Kasumi-1 (cell line): Measurements from ENCODE around the gene ROS1.

ENCODE experiments used
- DNase-seq, 2 experiments: peaks; one replicate each; lab custom pipeline; 2025; lab: John Stamatoyannopoulos, UW

The ROS1 gene

DNA sequence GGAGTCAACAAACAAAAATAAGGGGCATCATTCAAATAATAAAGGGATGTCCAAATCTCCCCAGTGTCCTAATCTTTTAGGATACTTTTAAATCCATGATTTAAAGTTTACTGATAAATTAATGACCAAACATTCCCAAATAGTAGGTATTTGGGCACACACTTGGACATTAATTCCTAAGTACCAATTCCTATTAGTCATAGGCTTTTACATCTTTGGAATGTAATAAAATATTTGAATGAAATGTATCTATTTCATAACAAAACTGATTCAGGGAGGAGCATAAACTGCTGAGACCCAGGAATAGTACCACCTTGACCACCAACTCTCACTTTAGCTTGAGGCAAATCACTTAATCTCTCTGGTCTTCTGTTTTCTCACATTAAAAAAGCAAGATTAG is 116.1 kb downstream of the ROS1 start:
- DNase-seq, result no peak

DNA sequence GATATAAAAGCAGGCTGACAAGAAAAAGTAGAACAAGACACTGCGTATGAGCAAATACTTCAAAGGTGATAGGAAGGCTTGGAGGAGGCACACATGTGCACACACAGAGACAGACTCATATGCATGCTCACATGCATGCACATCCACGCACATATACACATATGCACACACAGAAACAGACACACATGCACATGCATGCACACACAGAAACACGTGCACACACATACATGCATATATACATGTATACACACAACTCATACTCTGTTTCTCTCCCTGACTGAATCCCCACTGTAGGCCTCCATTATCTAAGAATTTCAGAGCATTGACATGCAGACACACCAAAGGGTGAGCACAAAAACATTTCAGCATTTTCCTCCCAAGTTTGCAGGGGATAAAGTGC is 116.7 kb downstream of the ROS1 start:
- DNase-seq, result no peak

DNA sequence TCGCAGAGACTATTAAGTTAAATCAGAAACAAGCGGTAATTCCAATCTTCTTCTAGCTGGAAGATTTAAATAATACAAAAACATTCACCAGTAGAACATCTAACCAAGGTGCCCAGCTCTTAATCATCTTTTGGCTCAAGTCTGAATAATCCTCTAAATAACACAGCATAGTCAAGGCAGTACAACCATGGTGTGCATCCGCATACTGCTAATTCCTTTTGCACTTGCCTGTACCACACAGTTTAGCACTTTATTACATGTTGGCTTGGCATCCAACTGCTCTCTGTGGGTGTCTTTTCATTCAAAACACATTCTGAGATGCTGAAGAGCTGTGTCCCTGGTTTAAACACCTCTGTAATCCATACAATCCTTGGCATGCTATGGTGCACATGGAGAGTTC is 118.1 kb downstream of the ROS1 start:
- no peak for DNase-seq

DNA sequence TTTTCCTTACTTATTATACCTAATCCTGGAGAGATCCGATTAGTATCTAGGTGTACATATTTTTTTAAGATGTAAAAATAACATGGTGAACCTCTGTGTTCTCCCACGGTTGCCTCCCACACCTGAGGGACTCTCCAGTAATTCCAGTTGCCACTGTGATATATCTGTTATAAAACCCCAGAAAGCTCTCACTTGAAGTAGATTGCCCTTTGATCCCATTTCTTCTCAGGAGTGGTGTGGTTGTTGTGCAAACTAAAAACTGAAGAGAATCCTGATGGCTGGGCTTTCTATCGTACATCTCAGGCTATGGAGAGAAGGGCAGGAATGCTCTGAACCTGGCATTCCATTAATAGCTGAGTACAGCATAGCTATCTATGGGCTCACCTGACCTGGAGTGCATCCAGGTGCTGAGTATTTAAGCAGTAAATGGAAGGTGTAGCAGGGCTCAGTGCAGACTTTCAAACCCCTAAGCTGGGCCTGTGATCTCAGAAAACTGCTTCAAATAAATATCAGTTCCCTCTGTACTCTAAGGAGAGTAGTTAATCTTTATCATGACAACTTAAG is 119.4 kb downstream of the ROS1 start:
- DNase-seq, result no peak

DNA sequence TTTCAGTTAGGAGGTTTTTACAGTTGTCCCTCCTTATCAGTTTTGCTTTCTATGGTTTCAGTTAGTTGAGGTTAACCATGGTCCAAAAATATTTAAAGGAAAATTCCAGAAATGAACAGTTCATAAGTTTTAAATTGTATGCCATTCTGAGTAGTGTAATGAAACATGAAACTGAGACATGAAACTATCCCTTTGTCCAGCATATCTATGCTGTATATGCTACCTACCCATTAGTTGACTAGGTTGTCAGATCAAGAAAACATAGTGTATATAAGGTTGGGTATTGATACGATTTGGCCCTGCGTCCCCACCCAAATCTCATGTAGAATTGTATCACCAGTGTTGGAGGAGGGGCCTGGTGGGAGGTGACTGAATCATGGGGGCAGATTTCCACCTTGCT is 121.3 kb downstream of the ROS1 start:
- DNase-seq, result no peak

DNA sequence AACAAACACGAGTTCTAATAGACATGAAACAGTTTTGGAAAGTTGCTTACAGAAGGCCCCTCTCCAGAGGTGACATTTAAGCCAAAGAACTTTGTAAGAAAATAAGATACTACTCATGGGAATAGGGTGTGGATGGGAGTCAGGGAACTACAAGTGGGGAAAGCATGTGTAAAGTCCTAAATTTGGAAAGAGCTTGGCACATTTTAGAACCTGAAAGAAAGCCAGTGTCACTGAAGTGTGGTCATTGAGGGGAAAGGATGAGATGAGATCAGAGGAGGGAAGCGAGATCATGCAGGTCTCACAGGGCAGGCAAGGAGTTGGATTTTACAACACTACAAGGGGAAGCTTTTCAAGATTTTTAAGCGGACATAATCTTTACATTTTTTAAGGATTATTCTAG is 122.4 kb downstream of the ROS1 start:
- DNase-seq, result no peak

DNA sequence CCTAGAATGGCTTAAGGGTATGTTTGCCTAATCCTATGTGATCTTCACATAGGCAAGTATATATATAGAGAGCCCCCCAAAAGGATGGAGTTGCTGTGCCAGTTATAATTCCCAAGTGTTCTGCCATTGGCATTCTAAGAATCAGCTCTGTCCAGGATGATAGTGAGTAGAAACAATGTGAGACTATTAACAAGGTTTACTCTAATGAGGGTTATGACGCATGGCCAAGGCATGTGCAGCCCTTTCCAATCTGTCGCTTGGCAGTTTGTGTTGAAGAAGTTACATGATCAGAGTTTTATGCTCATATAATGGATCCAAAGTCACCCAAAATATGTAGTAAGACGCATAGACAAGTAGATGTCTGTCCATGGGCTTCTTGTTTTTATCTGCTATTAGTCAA is 126.8 kb downstream of the ROS1 start:
- DNase-seq, result no peak

DNA sequence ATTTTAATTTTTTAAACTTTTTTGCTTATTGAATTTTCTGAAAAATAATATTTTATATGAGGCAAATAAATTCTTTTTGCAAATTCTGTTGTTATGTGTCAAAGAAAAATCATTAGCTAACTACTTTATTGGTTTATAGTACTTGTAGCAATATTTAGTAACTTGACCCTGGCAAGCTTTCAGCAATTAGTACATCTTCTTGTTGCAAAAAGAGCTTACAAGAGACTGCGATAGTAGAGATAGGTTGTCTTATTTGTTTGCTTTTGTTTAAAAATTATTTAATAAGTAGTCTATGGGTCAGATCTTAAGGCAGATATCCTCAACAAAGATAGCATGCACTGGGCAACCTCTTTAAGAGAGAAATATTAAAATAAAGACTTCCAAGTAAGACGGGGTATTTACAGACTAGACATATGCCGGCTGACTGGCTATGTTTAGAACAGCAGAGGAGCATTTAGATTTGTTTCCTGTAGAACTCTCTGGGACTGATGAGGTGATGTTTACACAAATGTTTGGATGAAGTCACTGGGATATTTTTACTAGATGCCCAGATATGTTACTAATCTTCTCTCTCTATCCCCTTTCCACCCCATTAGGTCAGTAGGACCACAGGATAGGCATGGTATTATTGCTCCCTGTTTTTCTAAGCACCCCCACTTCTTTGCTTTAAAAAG is 135.4 kb downstream of the ROS1 start:
- no peak for DNase-seq

DNA sequence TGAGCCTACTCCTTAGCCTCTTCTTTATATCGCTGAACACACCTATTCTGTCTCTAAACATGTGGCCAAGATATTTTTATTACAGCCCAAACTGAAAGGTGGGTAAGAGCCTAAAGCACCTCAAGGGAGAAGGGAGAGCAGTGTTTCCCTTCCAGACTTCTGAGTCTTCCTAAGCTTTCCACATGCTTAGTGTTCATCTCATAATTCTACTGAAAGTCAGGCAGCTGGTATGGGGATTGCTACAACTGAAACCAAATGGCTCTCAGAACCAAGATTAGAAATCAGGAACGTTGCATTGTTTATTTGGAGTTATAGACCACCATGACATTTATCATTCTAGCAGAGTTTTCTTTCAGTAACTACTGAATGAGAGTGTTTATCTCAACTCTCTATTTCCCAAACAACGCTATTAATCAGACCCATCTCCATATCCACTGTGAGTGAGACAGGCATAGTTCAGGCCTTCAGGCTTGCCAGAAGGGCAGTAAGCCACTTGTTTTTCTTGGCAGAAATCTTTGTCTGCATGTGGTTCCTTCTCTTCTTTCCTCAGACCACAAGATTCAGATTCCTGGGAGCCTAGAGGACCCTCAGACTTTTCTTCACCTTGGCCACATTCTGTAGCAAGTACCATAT is 137.5 kb downstream of the ROS1 start:
- DNase-seq, result no peak

DNA sequence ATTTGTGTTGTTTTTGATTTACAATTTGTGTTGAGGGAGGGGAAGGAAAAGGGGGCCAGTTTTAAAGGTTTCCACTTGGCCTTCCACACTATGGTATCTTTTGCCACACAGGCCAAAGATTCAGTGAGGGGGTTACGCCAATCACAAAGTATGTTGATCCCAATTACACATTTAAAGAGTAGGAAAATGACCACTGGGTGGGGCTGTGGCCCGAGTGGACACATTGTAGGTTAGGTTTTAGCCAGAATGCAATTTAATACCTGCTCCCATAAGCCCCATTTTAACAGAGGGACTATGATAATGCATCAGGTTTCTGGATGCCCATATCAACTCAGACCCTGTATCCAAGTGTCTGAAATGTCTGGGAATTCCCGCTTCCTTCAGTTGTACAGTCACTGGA is 144.8 kb downstream of the ROS1 start:
- no peak for DNase-seq

DNA sequence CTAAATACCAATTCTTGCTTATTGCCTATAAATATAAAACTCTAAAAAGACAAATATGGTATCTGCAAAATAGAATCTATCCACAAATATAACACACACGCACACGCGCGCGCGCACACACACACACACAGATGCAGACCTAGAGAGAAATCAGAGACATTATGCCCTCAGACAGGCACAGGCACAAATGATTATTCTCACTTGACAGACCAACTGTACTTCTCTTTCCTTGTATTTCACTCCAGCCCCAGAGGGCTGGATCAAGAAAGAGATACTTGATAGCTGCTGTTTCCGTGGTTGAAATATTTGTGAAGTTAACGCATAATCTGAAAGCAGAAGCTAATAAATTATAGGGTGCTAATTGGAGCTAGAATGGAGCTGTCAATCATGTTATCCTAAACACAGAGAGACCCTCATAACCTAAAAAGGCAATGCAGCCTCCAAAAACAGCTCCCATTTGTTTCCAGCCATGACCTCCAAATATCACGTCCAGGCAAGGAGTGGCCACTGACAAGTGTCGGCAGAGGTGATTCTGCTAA is 148.9 kb downstream of the ROS1 start:
- no peak for DNase-seq

DNA sequence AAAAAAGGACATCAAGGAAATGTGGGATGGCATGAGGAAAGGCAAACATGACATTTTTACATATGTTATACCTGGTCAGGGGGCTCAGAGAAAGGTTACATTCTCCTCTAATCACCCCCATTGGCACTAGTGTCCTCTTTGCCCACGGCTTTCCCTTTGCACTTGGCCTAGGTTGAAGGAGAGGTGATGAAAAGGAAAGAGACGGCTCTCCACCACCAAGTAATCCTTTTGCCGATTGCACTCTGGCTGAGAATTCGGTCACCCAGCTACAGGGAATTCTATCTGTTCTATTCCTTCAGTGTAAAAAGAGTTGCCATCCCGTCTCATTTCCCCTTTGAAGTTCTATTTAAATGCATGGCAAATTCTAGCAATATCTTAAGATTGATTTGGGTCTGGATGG is 150.0 kb downstream of the ROS1 start:
- no peak for DNase-seq

DNA sequence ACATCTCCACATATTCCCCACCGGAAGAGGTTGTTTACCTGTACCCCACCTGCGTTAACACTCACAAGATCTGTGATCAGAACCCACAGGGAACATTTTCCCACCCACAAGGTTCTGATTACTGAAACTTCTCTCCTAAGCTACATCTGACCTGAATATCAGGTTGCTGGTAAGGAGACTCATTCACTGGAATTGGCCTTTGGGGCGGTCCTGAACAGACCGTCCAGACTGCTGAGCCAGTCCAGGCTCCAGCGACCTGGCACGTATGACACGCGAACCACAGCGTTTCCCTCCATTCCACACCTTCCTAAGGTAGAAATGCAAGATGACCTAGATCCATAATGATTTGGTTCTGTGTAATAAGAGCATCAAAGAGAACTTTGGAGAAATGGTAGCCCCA is 150.5 kb downstream of the ROS1 start:
- no peak for DNase-seq

DNA sequence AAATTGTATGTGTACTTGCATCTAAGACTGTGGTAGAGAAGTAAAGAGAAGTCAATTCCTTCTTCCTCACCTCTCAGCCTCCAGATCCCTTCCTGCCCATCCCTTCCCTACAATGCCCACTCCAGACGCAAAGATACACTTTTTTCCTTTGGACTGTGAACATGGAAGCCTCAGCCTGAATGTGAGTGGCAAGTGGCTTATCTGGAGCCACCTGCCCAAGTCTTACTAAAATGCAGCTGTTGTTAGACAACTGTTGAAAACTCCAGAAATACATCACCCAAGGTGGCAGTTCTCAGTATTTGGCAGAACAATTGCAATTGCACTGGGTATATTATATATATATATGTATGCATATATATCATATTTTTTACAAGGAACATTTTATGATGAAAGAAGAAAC is 152.9 kb downstream of the ROS1 start:
- no peak for DNase-seq

DNA sequence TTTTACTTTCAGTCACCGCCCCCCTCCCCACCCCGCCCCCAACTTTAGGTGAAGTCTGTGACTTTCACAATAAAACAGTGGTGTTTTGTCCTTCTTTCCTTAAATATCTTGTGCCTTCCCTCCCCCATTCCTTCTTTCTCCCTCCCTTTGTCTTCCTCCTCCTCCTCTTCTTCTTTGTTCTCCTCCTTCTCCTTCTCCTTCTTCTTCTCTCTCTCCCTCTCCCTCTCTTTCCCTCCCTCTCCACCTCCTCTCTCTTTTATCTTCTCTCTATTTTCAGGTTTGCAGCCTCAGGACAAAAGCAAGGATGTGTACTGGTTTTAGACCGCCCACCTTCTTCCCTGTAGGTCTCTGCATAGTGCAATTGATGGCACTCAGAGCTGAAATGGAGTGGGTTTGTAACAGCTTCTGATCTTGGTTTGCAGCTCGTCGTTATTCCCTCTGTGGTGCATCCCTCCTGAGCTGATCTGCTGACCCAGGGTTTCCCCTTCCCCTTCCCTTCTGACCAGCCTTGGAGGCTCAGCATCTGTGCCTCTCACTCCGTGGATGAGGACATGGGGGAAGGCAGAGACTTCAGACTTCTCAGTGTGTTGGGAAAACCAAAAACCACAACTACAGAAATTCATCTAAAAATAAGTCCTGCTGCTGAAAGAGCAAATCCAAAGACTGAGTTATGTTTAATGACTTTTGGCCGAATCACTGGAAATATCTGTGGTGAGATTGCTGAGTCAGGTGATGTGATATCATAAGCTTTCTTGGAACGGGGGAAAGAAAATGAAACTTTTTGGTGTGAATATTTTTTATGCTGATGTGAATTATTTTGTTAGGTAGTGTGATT is 153.5 kb downstream of the ROS1 start:
- peak; percentile 14 to 28 for DNase-seq

DNA sequence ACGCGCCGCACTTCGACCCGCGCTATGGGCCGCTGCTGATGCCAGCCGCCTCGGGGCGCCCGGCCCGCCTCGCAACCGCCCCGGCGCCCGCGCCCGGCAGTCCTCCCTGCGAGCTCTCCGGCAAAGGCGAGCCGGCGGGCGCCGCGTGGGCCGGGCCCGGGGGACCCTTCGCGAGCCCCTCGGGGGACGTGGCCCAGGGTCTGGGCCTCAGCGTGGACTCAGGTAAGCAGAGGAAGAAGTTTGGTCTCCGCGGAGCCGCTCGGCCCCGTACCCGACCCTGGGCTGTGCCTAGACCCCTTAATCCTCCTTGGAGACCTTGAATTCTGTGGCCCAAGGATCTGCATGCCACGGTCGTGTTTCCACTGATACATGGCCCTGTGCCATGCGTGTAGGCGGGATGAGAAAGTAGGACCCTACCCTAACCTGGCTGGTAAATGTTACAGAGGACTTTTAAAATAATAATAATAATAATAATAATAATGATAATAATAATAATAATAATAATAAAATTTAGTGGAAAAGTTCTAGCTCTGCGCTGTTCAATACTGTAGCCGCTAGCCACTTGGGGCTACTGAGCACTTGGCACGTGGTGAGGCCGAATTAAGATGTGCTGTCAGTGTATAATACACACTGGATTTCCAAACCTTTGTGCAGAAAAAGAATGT is 154.8 kb downstream of the ROS1 start:
- DNase-seq, result no peak

DNA sequence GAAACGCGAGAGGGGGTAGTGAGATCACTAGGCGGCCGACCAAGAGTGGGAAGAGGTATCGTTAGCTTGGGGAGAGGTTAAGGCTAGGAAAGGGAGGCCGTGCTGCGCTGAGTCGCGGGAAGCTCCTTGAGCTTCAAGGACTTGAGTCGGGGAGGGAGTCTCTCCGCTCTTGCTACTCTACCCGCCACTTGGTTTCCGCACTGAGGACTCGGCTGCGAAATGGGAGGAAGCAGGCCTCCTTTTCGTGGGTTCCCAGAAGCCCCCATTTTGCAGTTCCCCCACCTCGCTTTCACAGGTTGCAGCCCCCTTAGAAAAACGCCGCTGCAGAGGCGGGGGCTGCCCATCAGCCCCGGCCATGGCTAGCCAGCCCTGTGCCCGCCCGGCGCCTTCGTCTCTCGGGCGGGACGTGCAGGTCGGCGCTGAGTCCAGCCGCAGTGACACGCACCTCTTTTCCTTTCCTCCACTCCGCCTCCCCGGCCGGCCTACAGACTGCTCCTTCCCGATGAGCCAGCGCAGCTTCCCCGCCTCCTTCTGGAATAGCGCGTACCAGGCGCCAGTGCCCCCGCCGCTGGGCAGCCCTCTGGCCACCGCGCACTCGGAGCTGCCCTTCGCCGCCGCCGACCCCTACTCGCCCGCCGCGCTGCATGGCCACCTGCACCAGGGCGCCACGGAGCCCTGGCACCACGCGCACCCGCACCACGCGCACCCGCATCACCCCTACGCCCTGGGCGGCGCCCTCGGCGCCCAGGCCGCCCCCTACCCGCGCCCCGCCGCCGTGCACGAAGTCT is 155.5 kb downstream of the ROS1 start:
- DNase-seq, result no peak

DNA sequence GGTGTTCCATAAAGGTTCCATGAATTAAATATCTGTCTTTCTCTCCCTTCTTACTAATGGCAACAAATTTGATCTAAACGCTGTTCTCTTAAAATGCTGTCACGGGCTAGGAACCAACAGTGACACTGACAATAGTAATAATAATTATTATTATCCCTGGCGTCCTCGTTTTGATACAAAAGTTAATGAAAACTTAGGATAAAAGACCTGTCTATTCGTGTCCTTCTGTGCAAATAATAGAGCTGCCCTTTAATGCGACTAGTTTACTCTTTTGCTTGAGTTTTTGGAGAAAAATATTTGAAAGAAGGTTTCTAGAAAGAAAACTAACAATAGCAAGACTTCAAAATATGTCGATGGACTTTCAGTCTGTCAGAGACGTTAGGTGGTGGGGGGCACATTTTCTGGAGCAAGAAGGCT is 156.1 kb downstream of the ROS1 start:
- no peak for DNase-seq

DNA sequence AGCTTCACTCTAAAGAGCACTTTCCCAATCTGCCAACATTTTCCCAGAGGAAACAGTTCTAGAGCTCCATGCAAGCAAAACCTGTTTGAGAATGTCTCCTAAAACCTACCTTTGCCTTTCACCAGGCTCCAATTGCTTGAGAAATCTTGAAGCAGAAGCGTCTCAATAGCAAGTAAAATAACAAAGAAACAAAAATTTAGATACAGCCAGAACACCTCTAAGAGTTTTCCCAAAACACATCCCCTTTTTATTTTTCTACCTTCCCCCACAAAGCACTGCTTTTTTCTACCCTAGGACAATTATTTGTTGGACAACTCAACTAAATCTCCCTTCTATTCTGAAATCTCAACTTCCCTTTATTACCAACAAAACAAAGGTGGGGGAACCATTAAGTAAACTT is 156.8 kb downstream of the ROS1 start:
- no peak for DNase-seq

DNA sequence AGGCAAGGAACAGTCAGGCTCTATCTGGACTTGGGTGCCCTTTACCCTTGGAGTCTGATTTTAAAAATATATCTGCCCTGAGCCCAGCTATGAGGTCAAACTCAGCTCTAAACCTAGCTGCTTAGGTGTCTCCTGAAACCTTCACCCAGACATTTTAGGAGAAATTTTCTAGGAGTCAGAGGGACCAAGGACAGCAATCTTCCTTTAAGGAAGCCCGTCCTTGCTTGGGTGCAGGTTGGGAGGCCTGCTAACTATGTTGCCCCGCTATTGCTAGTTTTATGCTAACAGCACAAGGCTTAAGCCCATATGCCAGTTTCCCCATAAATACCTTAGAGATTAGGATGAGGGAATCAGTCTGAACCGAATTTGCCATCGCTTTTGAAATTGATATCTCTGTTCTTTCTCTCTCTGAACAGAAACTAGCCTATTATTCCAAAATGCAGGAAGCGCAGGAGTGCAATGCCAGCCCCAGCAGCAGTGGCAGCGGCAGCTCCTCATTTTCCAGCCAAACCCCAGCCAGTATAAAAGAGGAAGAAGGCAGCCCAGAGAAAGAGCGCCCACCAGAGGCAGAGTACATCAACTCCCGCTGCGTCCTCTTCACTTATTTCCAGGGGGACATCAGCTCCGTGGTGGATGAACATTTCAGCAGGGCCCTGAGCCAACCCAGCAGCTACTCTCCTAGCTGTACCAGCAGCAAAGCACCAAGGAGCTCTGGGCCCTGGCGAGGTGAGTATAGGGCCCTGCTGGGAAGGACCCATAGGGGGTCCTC is 157.8 kb downstream of the ROS1 start:
- DNase-seq, result peak in 1 of 2 experiments; percentile 13

DNA sequence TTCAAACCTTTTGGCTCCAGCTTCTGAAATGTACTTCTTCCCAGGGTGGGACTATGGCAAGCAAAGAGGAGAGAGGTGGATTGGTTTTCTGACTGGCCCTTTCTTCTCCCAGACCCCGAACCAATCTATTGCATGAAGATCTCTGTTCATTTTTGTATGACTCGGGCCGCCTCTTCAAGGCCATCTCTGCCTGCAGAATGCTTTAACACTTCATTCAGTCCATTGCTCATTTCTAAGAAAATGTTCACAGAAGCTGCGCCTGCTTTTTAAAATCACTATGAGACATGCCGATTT is 158.7 kb downstream of the ROS1 start:
- DNase-seq, result no peak
